H9 (cell line): ENCODE measurements around the gene SH2D3C. TPM values are rescaled to one million over a fixed set of nuclear protein-coding genes. Genes with fewer than 3 reads are reported as not detected.

Experiments used
- DNase-seq: peaks from one replicate; pipeline ENCODE4 v3.0.0-alpha.2; 2017
- H2AFZ ChIP-seq: one replicate; pipeline ENCODE4 v1.6.1; 2013; ENCODE audit warnings: mild to moderate bottlenecking, low read length, control low read depth, moderate library complexity
- H2AK5ac ChIP-seq: 2 replicates; pipeline ENCODE4 v1.6.1; 2013; ENCODE audit warnings: low read length, control low read depth, mixed read lengths; ENCODE audit not compliant: insufficient read length
- H2BK120ac ChIP-seq: one replicate; pipeline ENCODE4 v1.6.1; 2013; ENCODE audit warnings: low read depth, mild to moderate bottlenecking, low read length, control low read depth, inconsistent platforms; ENCODE audit not compliant: poor library complexity, severe bottlenecking
- H2BK12ac ChIP-seq: 2 replicates; pipeline ENCODE4 v1.6.1; 2013; ENCODE audit warnings: low read length, control low read depth, mixed read lengths, low read depth; ENCODE audit not compliant: insufficient read length
- H2BK15ac ChIP-seq: 2 replicates; pipeline ENCODE4 v1.6.1; 2013; ENCODE audit warnings: low read depth, low read length, control low read depth
- H2BK20ac ChIP-seq: one replicate; pipeline ENCODE4 v1.6.1; 2013; ENCODE audit warnings: low read depth, mild to moderate bottlenecking, low read length, control low read depth, inconsistent platforms; ENCODE audit not compliant: poor library complexity, severe bottlenecking
- H2BK5ac ChIP-seq: 2 replicates; pipeline ENCODE4 v1.6.1; 2013; ENCODE audit warnings: low read length, control low read depth, mixed read lengths; ENCODE audit not compliant: insufficient read length
- H3K14ac ChIP-seq: 2 replicates; pipeline ENCODE4 v1.6.1; 2013; ENCODE audit warnings: low read length, control low read depth; ENCODE audit not compliant: insufficient read depth
- H3K18ac ChIP-seq: 2 replicates; pipeline ENCODE4 v1.6.1; 2013; ENCODE audit warnings: low read depth, mild to moderate bottlenecking, mixed read lengths, low read length, control low read depth; ENCODE audit not compliant: insufficient read length
- H3K23ac ChIP-seq: 2 replicates; pipeline ENCODE4 v1.6.1; 2013; ENCODE audit warnings: low read length, control low read depth, mixed read lengths, low read depth; ENCODE audit not compliant: insufficient read length
- H3K23me2 ChIP-seq: 2 replicates; pipeline ENCODE4 v1.6.1; 2013; ENCODE audit warnings: low read depth, mild to moderate bottlenecking, mixed read lengths, low read length, control low read depth; ENCODE audit not compliant: insufficient read length, poor library complexity, severe bottlenecking
- H3K27ac ChIP-seq: 2 replicates; pipeline ENCODE4 v1.5.1; 2013; ENCODE audit warnings: low read length, control low read depth, mixed read lengths, low read depth; ENCODE audit not compliant: insufficient read length
- H3K27me3 ChIP-seq: 2 replicates; pipeline ENCODE4 v1.6.1; 2013; ENCODE audit warnings: low read length, control low read depth, inconsistent platforms; ENCODE audit not compliant: insufficient read depth
- H3K4ac ChIP-seq: 2 replicates; pipeline ENCODE4 v1.6.1; 2013; ENCODE audit warnings: low read depth, mild to moderate bottlenecking, control low read depth, inconsistent platforms, low read length, moderate library complexity
- H3K4me1 ChIP-seq: 2 replicates; pipeline ENCODE4 v1.6.1; 2013; ENCODE audit warnings: low read length, control low read depth, inconsistent platforms; ENCODE audit not compliant: insufficient read depth
- H3K4me2 ChIP-seq: 2 replicates; pipeline ENCODE4 v1.6.1; 2013; ENCODE audit warnings: low read length, control low read depth, mixed read lengths; ENCODE audit not compliant: insufficient read length, insufficient read depth
- H3K56ac ChIP-seq: 2 replicates; pipeline ENCODE4 v1.6.1; 2013; ENCODE audit warnings: low read depth, mild to moderate bottlenecking, mixed read lengths, low read length, control low read depth; ENCODE audit not compliant: insufficient read length
- H3K79me1 ChIP-seq: 2 replicates; pipeline ENCODE4 v1.6.1; 2013; ENCODE audit warnings: low read depth, mild to moderate bottlenecking, moderate library complexity, low read length, control low read depth, inconsistent platforms; ENCODE audit not compliant: insufficient read depth, poor library complexity, severe bottlenecking
- H3K79me2 ChIP-seq: 2 replicates; pipeline ENCODE4 v1.6.1; 2013; ENCODE audit warnings: low read length, control low read depth, inconsistent platforms; ENCODE audit not compliant: insufficient read depth
- H3K9ac ChIP-seq: 2 replicates; pipeline ENCODE4 v1.6.1; 2013; ENCODE audit warnings: low read length, control low read depth, mixed read lengths; ENCODE audit not compliant: insufficient read length; ENCODE audit errors: extremely low read depth
- H3K9me3 ChIP-seq: one replicate; pipeline ENCODE4 v1.6.1; 2013; ENCODE audit warnings: low read depth, low read length, inconsistent platforms; ENCODE audit not compliant: control insufficient read depth
- H3T11ph ChIP-seq: one replicate; pipeline ENCODE4 v1.6.1; 2013; ENCODE audit warnings: mild to moderate bottlenecking, low read length, control low read depth, inconsistent platforms
- H4K20me1 ChIP-seq: one replicate; pipeline ENCODE4 v1.6.1; 2013; ENCODE audit not compliant: control insufficient read depth, insufficient read length, insufficient read depth
- H4K5ac ChIP-seq: 2 replicates; pipeline ENCODE4 v1.6.1; 2013; ENCODE audit warnings: low read depth, mild to moderate bottlenecking, mixed read lengths, low read length, control low read depth; ENCODE audit not compliant: insufficient read length
- H4K8ac ChIP-seq: replicated peaks from 2 replicates; pipeline ENCODE4 v1.6.1; 2013; ENCODE audit warnings: low read length, control low read depth, mixed read lengths, low read depth; ENCODE audit not compliant: insufficient read length
- H4K91ac ChIP-seq: 2 replicates; pipeline ENCODE4 v1.6.1; 2013; ENCODE audit warnings: low read depth, mild to moderate bottlenecking, moderate library complexity, mixed read lengths, low read length, control low read depth; ENCODE audit not compliant: insufficient read length
- H3K27ac Mint-ChIP-seq, 3 experiments: 2 replicates in 2 of 3; 3 replicates in 1 of 3; pipeline ENCODE4 v1.8.0; 2020 to 2021; ENCODE audit warnings: mixed read lengths in 3 of 3, mild to moderate bottlenecking in 1 of 3, moderate library complexity in 1 of 3
- H3K27me3 Mint-ChIP-seq: 2 replicates; pipeline ENCODE4 v1.8.0; 2021; ENCODE audit warnings: low read depth, mild to moderate bottlenecking, moderate library complexity, mixed read lengths
- H3K36me3 Mint-ChIP-seq, 3 experiments: 2 replicates in 2 of 3; 3 replicates in 1 of 3; pipeline ENCODE4 v1.8.0; 2020 to 2021; ENCODE audit warnings: low read depth in 3 of 3, mixed read lengths in 3 of 3; ENCODE audit not compliant: insufficient read depth in 1 of 3
- H3K4me1 Mint-ChIP-seq, 2 experiments: 2 replicates each; pipeline ENCODE4 v1.8.0; 2020; ENCODE audit warnings: mixed read lengths in 2 of 2
- H3K4me3 Mint-ChIP-seq, 2 experiments: 2 replicates in 1 of 2; 3 replicates in 1 of 2; pipeline ENCODE4 v1.8.0; 2020 to 2021; ENCODE audit warnings: mild to moderate bottlenecking in 2 of 2, mixed read lengths in 2 of 2, moderate library complexity in 1 of 2
- H3K9me3 Mint-ChIP-seq, 2 experiments: 2 replicates in 1 of 2; 3 replicates in 1 of 2; pipeline ENCODE4 v1.8.0; 2020; ENCODE audit warnings: mild to moderate bottlenecking in 2 of 2, mixed read lengths in 2 of 2, moderate library complexity in 1 of 2
- WGBS: extraction: QIAGEN DNeasy Blood & Tissue Kit; methylation state at CpG from one replicate; pipeline ENCODE4 v1.1.7; 2013; ENCODE audit warnings: missing lambda C conversion rate, low lambda C conversion rate, mixed read lengths; ENCODE audit not compliant: insufficient read length; ENCODE audit errors: extremely low coverage; 5-methylcytosine and 5-hydroxymethylcytosine counted together
- total RNA-seq: library from RNA; stranded (reverse); gene quantifications from 2 replicates; pipeline ENCODE4 v1.2.1, GENCODE V29; 2021
- TF ChIP-seq, protein P1 (sequence below): fragments of 200-600 bp; sonication (generic); conservative IDR thresholded peaks from 3 replicates; pipeline ENCODE4 v1.8.0; 2021; ENCODE audit warnings: antibody characterized with exemption, mild to moderate bottlenecking

Gene SH2D3C
- total RNA-seq, 1 experiment from 2014 or later, result 1.7 TPM

DNA sequence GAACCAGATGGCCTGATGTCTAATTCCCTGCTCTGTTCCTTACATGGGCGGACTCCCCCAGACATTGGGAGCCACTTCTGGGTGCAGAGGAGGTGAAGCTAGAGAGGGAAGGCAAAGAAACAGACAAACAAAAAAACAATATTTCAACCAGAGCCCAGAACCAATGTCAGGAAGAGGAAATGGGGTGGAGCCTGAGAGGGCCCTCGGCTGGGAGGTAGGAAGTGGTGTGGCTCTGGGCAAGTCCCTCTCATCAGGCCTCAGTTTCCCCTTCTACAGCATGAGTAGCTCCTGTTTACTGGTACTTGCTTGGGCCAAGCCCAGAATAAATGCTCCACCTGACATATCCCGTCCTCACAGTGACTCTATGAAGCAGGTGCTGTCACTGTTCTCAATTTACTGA lies 11.1 kb downstream of the SH2D3C start:
- Histone ChIP-seq H3K14ac (no peak overlapping the region), H4K20me1 (no peaks in the 10 kb centered on the region), H3K23me2 (peaks cover 6% of the 10 kb centered on the region), H3K9me3 (no peaks in the 10 kb centered on the region), H2BK20ac (no peak overlapping the region), H2BK5ac (no peak overlapping the region), H2BK120ac (no peak overlapping the region), H3K27ac (no peak overlapping the region), H4K91ac (no peak overlapping the region), H3K23ac (no peak overlapping the region), H3K4me1 (peaks cover 8% of the 10 kb centered on the region), H3K79me1 (no peaks in the 10 kb centered on the region), H2AK5ac (no peak overlapping the region), H3K4ac (no peak overlapping the region), H3T11ph (no peak overlapping the region), H2BK12ac (no peak overlapping the region), H3K27me3 (no peaks in the 10 kb centered on the region), H3K18ac (no peak overlapping the region), H3K79me2 (no peaks in the 10 kb centered on the region), H3K56ac (no peak overlapping the region), H3K9ac (no peak overlapping the region), H2AFZ (no peak overlapping the region), H4K5ac (no peak overlapping the region), H2BK15ac (no peak overlapping the region), H3K4me2 (no peak overlapping the region), H4K8ac (no peak overlapping the region)
- Mint-ChIP-seq H3K4me3 (no peak overlapping the region), H3K9me3 (no peaks in the 10 kb centered on the region; a peak in 1 of 5 replicates), H3K27me3 (peaks cover 11% of the 10 kb centered on the region), H3K36me3 (no peaks in the 10 kb centered on the region), H3K4me1 (peaks cover 44 to 56% of the 10 kb centered on the region in 2 experiments), H3K27ac (0 out of 7 replicates have a peak overlapping the region, but pooled peaks of 1 of the 3 experiments have one; percentile 11)
- WGBS, result no CpG with 5 or more reads among the region's 3 CpGs
- no peak for DNase-seq
- TF ChIP-seq, protein P1, sequence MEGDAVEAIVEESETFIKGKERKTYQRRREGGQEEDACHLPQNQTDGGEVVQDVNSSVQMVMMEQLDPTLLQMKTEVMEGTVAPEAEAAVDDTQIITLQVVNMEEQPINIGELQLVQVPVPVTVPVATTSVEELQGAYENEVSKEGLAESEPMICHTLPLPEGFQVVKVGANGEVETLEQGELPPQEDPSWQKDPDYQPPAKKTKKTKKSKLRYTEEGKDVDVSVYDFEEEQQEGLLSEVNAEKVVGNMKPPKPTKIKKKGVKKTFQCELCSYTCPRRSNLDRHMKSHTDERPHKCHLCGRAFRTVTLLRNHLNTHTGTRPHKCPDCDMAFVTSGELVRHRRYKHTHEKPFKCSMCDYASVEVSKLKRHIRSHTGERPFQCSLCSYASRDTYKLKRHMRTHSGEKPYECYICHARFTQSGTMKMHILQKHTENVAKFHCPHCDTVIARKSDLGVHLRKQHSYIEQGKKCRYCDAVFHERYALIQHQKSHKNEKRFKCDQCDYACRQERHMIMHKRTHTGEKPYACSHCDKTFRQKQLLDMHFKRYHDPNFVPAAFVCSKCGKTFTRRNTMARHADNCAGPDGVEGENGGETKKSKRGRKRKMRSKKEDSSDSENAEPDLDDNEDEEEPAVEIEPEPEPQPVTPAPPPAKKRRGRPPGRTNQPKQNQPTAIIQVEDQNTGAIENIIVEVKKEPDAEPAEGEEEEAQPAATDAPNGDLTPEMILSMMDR, result no peak
